HG03280 (cell line): ENCODE measurements around the gene HOXA5.

ENCODE experiments used
- ATAC-seq: cut with Tn5 transposase; IDR thresholded peaks from one replicate; pipeline ENCODE4 v1.9.1; 2021; ENCODE audit warnings: mild to moderate bottlenecking, moderate library complexity; ENCODE audit not compliant: unreplicated experiment

The HOXA5 gene

DNA sequence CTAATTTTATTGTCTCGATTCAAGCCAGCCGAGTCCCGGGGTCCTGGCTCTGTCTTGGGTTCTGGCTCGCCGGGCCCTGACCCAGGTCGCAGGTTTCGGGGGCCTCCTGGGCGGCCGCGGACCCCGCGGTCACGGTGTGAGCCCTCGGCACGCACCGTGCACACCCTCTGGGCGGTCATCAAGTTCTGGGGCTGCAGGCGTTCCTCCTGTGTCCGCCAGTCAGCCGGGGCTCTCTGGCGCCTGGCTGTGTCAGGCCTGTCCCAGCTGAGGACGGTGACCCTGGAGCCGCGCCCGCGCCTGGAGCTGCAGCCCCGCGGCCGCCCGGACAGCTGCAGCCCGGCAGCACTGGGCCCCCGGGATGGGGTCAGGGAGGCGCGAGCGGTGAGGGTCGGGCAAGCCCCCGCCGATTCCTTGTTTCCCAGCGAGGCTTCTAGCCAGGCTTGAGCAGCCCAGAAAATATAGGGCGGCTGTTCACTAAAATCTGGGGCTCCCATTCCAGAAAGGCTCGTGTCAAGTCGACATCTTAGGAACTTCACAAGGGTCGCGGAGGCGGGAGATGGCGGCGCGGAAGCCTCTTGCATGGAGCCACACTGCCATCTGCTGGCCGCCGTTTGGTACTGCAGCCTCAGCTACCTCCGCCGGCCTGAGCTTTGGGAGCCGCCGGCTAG, 17.2 kb upstream of the HOXA5 start:
- peak; percentile 51 for ATAC-seq

- ATAC-seq, result no peak
Observed at GRCh38 chr7:27160145-27160545, 16.7 kb upstream of the HOXA5 start.

DNA sequence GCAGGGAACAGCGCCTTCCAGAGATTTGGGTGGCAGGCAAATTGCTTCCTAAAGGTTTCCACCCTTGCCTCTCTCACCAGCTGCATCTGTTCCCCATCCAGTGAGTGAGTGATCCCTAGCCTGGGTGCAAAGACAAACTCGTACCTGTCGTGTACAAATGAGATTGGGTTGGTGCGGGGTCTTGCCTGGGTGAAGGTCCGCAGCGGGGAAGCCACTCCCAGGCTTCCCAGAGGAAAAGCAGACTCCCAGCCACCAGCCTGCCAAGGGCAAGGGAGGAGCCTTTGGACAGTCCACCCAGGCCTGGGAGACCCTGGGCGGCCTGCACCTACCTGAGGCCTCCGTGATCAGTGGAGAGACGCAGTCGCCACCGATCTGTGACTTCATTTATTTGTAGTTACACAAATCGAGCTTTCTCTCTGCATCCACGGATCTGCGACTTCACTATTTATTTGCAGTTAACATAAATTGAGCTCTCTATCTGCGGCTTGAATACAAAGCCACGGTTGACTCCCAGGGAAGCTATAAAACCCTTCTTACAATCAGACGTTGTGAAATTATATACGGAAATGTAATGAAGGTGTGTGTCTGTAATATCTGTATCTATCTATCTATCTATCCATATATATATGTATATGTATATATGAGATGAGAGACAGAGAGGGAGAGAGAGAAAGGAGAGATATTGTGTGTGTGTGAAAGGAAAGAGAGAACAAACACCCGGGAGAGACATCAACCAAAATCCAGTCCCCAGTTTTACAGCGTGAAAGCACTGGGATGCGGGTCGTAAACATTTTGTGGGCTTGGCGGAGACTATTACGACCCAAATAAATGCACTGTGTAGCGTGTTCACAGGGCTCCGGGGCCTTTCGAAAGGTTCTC, 16.0 kb upstream of the HOXA5 start:
- ATAC-seq, result no peak

DNA sequence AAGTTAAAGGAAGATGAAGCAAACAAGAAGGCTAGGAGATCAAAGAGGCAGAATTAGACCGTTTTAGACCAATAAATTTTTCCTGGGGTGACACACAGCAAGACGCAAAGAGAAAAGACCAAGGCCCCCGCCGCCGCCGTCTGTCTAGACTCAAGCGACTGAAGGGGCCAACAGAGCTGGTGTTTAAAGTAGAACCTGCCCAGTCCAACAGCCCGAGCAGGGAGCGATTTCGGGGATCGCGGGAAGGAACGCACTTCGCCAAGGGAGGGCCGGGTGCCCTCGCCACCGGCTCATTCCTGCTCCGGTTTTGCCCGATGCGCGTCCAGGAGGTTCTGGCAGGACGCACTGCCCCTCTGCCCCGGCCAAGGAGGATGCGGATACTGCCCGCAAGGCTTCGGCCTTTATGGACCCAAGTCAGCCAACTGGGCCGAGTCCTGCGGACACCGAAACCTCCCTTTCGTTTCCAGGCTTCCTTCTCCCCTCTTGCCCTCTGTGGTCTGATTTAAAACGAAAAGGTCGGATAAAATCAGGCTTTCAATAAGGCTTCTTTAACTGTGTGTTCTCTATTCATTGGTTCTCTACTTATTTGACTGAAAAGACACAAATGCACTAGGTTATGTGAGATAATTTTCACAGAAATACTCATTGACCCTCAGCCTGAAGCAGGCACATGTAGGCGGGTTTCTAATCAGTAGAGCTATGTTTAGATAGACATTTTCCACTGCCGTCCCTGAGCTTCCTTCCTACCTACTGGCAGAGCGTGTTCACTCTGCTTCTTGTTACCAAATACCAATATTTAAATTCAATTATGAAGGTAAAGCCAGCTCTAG, 15.2 kb upstream of the HOXA5 start:
- no peak for ATAC-seq

DNA sequence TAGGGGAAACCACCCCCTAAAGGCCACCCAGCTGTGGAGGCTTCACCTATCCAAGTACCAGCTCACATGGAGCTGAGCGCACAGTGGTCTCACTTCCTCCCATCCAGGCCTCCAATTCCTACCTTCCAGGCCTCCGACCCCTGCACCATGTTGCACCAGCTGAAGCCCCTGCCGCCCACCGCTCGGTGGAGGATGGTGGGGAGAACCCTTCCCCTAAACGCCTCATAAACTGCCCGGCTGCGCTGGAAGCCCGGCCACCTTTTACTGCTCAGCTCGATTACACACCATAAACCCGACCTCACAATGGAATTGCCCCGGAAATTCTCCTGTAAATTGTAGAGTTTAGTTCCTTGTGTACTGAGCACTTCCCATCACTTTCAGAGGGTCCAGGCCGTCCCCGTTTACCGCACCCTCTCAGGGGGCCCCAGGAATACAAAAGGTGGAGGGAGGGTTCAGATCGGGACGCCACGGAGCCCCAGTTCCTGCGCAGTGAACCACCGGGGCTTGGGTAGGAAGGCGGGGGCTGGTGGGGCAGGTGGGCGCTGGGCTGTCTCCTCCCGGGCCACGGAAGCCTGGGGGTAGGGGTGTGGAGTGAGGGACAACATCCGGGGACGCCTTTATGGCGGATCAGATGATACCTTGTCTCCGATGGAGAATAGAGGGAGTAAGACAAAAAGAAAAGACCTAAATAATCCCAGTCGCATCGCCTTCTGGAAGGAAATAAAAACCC, 14.4 kb upstream of the HOXA5 start:
- no peak for ATAC-seq

- no peak for ATAC-seq
Observed at GRCh38 chr7:27156916-27157701, 13.6 kb upstream of the HOXA5 start.

DNA sequence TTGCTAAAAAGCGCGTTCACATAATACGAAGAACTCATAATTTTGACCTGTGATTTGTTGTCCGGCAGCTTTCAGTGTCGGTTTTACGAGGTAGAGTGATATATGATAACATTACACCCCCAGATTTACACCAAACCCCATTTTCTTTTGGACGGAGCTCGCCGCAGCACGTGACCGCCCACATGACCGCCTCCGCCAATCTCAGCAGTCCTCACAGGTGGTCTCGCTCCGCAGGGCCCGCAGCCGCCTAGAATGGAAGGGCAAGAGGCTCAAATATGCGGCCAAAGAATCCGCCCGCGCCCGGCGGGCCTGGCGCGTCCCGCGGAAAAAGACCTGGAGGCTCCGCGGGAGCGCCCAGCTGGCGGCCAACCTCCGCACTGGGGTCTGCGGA, 13.0 kb upstream of the HOXA5 start, which contains the start of gene HOXA7:
TSS of gene HOXA7 (minus strand) at position 168 of the 391 bp plus-strand sequence. CDS start at position 38, 130 bp downstream.
- no peak for ATAC-seq

- ATAC-seq, result no peak
Observed at GRCh38 chr7:27155816-27156507, 12.5 kb upstream of the HOXA5 start.

GRCh38 chr7:27154901-27155815, 11.7 kb upstream of the HOXA5 start:
- ATAC-seq, result no peak

GRCh38 chr7:27154369-27154768, 10.9 kb upstream of the HOXA5 start:
- ATAC-seq, result no peak

DNA sequence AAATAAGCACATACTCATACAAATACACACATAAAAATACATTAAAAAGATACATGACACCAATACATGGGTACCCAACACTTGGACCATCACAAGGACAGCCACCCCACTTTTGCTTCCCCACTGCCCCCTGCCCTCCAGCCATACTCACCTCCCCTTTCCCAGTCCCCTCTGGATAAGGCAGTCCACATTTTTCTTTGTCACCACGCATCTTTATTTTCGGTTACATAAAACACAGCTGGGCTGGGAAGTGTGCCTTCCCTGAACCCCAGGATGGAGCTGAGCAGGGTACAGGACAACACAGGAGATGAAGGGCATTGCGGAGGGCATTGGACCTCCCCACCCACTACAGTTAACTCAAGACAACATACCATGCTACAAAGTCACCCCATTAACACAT, 10.0 kb upstream of the HOXA5 start:
- ATAC-seq, result no peak

DNA sequence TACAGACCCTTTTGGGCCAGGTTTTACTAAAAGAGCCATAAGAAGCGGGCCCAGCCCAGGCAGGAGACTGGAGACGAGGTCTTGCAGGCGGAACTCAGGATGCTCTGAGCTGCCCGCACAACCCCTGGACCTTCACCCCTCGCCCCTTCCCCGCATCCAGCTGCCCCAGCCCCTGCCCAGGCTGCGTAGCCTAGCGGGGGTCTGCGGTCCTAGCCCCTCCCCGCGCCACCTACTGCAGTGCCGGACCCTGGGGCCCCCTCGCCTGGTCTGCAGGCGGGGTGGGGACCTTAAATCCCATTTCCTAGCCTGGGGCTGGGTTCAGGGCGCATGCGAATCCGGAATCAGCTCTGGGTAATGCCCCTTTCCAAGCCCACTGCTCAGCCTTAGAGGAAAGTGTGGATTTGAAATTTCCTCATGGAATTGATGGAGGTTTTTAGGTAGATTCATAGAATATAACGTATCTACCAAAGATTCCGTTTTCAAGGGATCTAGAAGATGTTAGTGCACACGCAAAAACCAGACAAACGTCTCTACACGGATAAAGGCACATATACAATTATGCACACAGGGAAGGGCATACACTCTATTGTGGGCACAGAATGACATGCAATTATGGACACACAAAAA, 9.4 kb upstream of the HOXA5 start:
- ATAC-seq, result no peak

DNA sequence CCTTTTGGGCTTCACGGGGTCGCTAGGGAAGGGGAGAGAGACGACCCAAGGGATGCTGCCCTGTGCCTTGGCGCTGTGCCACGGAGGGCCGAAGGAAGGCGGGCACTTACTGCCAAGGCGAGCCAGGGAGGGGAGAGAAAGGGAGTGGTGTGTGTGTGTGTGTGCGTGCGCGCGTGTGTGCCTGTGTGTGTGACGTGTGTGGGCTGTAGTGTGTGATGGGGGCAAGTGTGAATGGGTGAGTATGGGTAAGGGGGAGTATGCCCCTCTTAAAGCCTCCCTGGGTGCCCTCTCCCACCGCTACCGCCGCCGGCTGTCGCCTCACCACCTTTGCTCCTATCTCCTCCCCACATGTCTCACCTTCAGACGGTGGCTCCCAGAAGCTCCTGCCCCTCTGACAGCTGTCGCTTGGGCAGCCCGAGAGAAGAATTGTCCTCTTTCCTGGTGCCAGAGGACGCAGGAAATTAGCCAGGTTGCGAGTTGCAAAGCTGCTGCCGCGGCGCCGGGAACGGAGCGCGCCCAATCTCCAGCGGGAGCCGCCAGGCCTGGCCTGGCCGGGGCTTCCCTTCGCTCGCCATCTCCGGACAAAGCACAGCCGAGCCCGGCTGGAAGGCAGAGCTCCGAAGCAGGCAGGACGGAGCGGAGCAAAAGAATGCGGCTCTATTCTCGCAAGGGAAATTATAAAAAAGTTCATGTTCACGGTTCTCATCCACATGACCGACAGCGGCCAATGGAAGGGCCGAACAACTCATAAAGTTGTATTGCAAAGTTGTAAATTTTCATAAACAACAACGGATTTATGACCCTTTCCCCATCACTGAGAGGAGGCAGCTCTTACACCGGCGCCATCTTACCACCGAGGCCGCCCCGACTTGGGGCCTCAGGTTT, 8.7 kb upstream of the HOXA5 start, which contains the start of gene HOXA3:
TSS of gene HOXA3 (minus strand) at position 653 of the 885 bp plus-strand sequence. CDS start 41,943 bp downstream, outside the sequence.
- no peak for ATAC-seq

DNA sequence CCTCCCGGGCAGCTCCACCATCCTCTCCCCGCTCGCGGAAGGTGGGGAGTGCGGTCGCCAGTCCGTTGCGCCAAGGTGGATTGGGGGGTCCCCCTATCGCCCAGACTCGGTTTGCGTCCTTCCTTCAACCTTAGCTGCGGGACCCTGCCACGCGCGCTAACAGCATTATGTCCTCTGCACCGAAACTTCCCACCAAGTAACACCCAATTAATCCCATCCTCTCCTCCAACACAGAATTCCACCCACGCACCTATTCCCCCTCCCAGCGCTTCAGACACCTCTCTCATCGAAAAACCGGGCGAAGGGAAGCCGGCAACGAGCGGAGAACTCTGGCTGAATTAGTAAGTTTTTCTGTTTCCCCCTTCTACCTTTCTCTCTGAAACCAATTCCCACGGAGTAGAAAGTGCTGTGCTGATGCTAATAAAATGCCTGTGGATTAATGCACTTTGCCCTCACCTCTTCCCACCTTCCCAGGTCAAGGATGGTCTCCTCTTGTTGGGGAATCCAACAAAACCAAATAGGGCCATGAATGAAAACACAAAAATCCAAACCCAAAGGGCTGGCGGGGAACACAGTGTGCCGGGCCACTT, 8.0 kb upstream of the HOXA5 start:
- no peak for ATAC-seq

GRCh38 chr7:27150568-27151340, 7.3 kb upstream of the HOXA5 start:
- peak; percentile 86 for ATAC-seq
